Activated B cell treated with CpG ODN at 0.5 μM for 24 hours (primary cell): Measurements from ENCODE around the gene GMEB2. TPM values are rescaled to one million over a fixed set of nuclear protein-coding genes. Genes with fewer than 3 reads are reported as not detected.
A peak's percentile ranks its signal among the peaks of the same experiment; 100 is the strongest.
"Not testable (repeated sequence)": the region's sequence is repeated elsewhere in the genome, so short reads cannot be mapped to it uniquely, and the experiment has no call there.

ENCODE experiments used
- ATAC-seq: fragments of 200-7000 bp; cut with Tn5 transposase; one replicate; pipeline ENCODE4 v1.10.0; 2021; ENCODE audit warnings: low read depth, mild to moderate bottlenecking, moderate library complexity
- CTCF ChIA-PET: fragments of 350-600 bp; sonication (Branson Sonifier 250); formaldehyde crosslinking; loops from one replicate; lab custom pipeline; 2021; ENCODE audit warnings: antibody characterized with exemption; lab: Charles Lee
- POLR2A ChIA-PET: fragments of 350-600 bp; sonication (Branson Sonifier 250); formaldehyde crosslinking; loops from one replicate; lab custom pipeline; 2021; ENCODE audit warnings: antibody characterized with exemption; lab: Charles Lee
- DNase-seq: peaks from one replicate; pipeline ENCODE4 v3.0.0; 2022
- H3K27ac Mint-ChIP-seq: one replicate; pipeline ENCODE4 v1.8.0; 2020; ENCODE audit warnings: mixed read lengths
- H3K27me3 Mint-ChIP-seq: one replicate; pipeline ENCODE4 v1.8.0; 2021; ENCODE audit warnings: mixed read lengths
- H3K36me3 Mint-ChIP-seq: one replicate; pipeline ENCODE4 v1.8.0; 2021; ENCODE audit warnings: low read depth, mixed read lengths
- H3K4me1 Mint-ChIP-seq: one replicate; pipeline ENCODE4 v1.8.0; 2021; ENCODE audit warnings: mixed read lengths
- H3K4me3 Mint-ChIP-seq: one replicate; pipeline ENCODE4 v1.8.0; 2020; ENCODE audit warnings: mild to moderate bottlenecking, mixed read lengths
- H3K9me3 Mint-ChIP-seq: one replicate; pipeline ENCODE4 v1.8.0; 2020; ENCODE audit warnings: mixed read lengths
- intact Hi-C: fragments of 100-400 bp; cut with micrococcal nuclease; formaldehyde crosslinking; loops from one replicate; pipeline ENCODE4 v1.15.1; 2024
- total RNA-seq: library from RNA; stranded (reverse); gene quantifications from 2 replicates; pipeline ENCODE4 v1.2.3, GENCODE V29; 2022
- TF ChIP-seq, protein P1 (sequence below): fragments of 200-600 bp; IDR thresholded peaks from one replicate; pipeline ENCODE4 v1.8.0; 2022; ENCODE audit warnings: antibody characterized with exemption, mild to moderate bottlenecking

GMEB2 gene
- total RNA-seq, 1 donor from 2014 or later: 16.9 TPM

DNA sequence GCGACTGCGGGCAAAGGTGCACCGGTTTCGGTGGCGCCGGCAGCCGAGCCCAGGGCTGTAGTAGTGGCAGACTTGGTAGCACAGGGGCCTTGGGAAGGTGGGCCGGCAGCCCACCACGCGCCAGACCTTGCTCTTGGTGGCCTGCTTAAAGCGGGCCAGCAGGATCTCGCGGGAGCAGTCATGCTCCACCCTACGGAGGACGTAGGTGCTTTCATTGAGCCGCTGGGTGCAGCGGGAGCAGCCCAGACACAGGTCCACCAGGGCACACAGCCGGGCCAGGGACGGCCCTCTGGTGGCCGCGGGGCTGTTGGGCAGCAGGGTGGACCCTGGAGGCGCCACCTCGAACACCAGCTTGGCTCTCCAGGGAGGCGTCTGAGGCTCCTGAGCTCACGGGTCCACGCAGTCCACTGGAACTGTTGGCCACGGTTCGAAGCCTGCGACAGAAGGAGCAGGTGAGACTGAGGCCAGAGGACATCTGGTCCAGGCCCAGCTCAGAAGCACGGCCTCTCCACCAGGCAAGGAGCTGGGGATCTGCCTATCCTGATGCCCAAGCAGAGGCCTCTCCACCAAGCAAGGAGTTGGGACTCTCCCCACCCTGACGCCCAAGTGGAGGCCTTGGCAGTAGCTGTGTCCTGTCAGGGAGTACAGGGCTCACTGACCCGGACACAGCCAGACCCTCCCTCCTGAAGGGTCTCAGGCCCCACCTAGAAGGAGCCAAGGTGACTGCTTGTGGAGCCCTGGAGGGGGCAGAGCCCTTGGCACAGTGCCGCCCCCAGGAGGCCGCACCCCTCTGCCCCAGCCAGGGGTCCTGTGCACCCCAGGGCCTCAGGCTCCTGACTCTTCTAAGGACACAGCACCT is 53.9 kb downstream of the GMEB2 start:
- ChIA-PET CTCF (interaction anchor here (1.3 kb wide), 1 partner anchor 35 kb away, joined by 7 read pairs; the partner anchor contains the start of gene PTK6), POLR2A (interaction anchor here (1.1 to 2.5 kb wide), 9 partner anchors 18 to 619 kb away, joined by 3 to 14 read pairs (median 5); partner anchors contain the start of genes GMEB2 and PRPF6)
- no peak for DNase-seq
- no peaks in the 10 kb centered on the region for H3K36me3 Mint-ChIP-seq
- no peaks in the 10 kb centered on the region for H3K9me3 Mint-ChIP-seq
- ATAC-seq: no peak
- peaks cover 2% of the 10 kb centered on the region for H3K27me3 Mint-ChIP-seq
- H3K4me3 Mint-ChIP-seq: peak overlapping the region; percentile 83
- intact Hi-C loops: no loop called here
- TF ChIP-seq, protein P1, sequence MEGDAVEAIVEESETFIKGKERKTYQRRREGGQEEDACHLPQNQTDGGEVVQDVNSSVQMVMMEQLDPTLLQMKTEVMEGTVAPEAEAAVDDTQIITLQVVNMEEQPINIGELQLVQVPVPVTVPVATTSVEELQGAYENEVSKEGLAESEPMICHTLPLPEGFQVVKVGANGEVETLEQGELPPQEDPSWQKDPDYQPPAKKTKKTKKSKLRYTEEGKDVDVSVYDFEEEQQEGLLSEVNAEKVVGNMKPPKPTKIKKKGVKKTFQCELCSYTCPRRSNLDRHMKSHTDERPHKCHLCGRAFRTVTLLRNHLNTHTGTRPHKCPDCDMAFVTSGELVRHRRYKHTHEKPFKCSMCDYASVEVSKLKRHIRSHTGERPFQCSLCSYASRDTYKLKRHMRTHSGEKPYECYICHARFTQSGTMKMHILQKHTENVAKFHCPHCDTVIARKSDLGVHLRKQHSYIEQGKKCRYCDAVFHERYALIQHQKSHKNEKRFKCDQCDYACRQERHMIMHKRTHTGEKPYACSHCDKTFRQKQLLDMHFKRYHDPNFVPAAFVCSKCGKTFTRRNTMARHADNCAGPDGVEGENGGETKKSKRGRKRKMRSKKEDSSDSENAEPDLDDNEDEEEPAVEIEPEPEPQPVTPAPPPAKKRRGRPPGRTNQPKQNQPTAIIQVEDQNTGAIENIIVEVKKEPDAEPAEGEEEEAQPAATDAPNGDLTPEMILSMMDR: no peak
- no peak overlapping the region for H3K27ac Mint-ChIP-seq
- peaks cover 23% of the 10 kb centered on the region for H3K4me1 Mint-ChIP-seq

- TF ChIP-seq, protein P1: no peak
- ATAC-seq (no peak), DNase-seq (no peak)
- no peaks in the 10 kb centered on the region for H3K9me3 Mint-ChIP-seq
- H3K4me1 Mint-ChIP-seq: peaks cover 31% of the 10 kb centered on the region
- POLR2A ChIA-PET: interaction anchor here (0.7 to 1.3 kb wide), 2 partner anchors 18 to 55 kb away, joined by 3 read pairs; partner anchors contain the start of gene GMEB2
- intact Hi-C loops: no loop called here
- peaks cover 2% of the 10 kb centered on the region for H3K27me3 Mint-ChIP-seq
- no peak overlapping the region for H3K27ac Mint-ChIP-seq
- H3K4me3 Mint-ChIP-seq: no peak overlapping the region
- CTCF ChIA-PET: no interaction called here
- no peaks in the 10 kb centered on the region for H3K36me3 Mint-ChIP-seq
Measured at GRCh38 chr20:63572071-63572787, 54.7 kb downstream of the GMEB2 start.

GRCh38 chr20:63571087-63571478 is 55.8 kb downstream of the GMEB2 start:
- CTCF ChIA-PET, DNase-seq, H3K4me3 Mint-ChIP-seq, H3K36me3 Mint-ChIP-seq, H3K27me3 Mint-ChIP-seq, ATAC-seq, H3K27ac Mint-ChIP-seq, H3K9me3 Mint-ChIP-seq, intact Hi-C loops: not testable (repeated sequence)
- POLR2A ChIA-PET: interaction anchor here (0.6 kb wide), 1 partner anchor 412 kb away, joined by 3 read pairs; no protein-coding TSS in a partner anchor
- H3K4me1 Mint-ChIP-seq: peaks cover 34% of the 10 kb centered on the region

GRCh38 chr20:63570281-63571086 is 56.4 kb downstream of the GMEB2 start:
- intact Hi-C loops: no loop called here
- CTCF ChIA-PET: no interaction called here
- Mint-ChIP-seq H3K4me1 (peaks cover 34% of the 10 kb centered on the region), H3K27me3 (no peaks in the 10 kb centered on the region), H3K36me3 (peaks cover 5% of the 10 kb centered on the region), H3K4me3 (no peak overlapping the region), H3K9me3 (no peaks in the 10 kb centered on the region), H3K27ac (no peak overlapping the region)
- TF ChIP-seq, protein P1: no peak
- POLR2A ChIA-PET: no interaction called here
- ATAC-seq (no peak), DNase-seq (no peak)
